GM12801 (cell line): ENCODE measurements around the gene RRAD.

Experiments
- CTCF ChIP-seq: IDR thresholded peaks from one replicate; pipeline ENCODE4 v1.5.1; 2011; ENCODE audit warnings: control low read depth; ENCODE audit not compliant: insufficient read length; ENCODE audit errors: extremely low read depth

Gene RRAD

GRCh38 chr16:66899945-66900710, 25.2 kb downstream of the RRAD start:
- no peak for TF ChIP-seq CTCF

DNA sequence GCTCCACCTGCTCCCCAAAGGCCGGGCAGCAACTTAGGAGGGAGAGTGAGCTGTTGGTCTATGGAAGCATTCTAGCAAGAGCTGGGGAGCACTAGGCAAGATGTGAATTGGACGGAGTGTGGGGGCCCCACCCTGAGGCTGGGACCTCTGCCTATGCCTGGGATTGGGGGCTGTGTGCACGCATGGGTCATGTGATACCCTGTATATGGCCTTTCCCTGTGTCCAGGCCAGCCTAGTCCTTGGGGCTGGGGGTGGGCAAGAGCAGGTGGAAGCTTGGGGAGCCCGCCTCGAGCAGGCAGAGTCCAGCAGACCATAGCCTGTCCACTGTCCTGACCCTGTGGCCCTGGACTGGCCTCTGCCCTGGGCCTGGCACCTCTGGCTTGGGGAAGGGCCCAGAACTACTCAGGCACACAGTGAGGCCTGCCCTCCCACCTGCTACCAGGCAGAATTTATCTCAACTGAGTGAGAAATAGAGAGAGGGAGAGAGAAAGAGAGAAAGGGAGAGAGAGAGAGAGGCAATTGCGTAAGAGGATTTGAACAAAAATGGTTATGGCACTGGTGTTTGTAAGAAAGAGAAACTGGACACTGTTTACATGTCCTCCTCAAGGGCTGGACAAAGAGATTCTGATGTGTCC, 25.9 kb downstream of the RRAD start:
- TF ChIP-seq CTCF: no peak

- no peak for TF ChIP-seq CTCF
Observed at GRCh38 chr16:66898933-66899309, 26.4 kb downstream of the RRAD start.

DNA sequence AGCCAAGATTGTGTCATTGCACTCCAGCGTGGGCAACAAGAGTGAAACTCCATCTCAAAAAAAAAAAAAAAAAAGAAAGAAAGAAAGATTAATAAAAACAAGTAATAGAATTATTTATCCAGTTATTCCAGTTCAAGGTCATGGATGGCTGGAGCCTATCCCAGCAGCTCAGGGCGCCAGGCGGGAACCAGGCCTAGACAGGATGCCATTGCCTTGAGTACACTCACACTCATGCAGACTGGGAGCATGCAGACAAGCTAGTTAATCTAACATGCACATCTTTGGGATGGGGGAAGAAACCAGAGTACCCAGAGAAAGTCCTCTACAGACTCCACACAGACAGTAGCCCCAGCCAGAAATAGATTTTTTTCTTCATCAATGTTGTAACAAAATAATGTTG, 27.1 kb downstream of the RRAD start:
- TF ChIP-seq CTCF: no peak

DNA sequence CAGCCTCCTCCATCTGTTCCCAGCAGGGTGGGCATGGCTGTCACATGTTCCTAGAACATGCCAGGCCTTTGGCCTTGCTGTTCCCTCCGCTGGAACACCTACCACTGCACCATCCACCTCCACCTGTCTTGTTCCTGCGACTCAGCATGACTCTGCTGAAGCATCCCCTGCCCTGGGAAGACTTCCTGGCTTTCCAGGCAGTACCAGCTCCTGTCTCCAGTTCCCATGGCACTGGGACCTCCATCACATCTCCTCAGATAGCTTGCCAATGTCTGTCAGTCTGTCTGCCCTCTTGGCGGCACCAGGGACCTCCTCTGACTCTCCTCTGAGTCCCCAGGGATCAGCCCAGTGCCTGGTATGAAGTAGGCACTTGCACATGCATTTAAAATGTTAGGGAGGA, 29.3 kb downstream of the RRAD start:
- no peak for TF ChIP-seq CTCF

- no peak for TF ChIP-seq CTCF
Observed at GRCh38 chr16:66895689-66895979, 29.7 kb downstream of the RRAD start.

DNA sequence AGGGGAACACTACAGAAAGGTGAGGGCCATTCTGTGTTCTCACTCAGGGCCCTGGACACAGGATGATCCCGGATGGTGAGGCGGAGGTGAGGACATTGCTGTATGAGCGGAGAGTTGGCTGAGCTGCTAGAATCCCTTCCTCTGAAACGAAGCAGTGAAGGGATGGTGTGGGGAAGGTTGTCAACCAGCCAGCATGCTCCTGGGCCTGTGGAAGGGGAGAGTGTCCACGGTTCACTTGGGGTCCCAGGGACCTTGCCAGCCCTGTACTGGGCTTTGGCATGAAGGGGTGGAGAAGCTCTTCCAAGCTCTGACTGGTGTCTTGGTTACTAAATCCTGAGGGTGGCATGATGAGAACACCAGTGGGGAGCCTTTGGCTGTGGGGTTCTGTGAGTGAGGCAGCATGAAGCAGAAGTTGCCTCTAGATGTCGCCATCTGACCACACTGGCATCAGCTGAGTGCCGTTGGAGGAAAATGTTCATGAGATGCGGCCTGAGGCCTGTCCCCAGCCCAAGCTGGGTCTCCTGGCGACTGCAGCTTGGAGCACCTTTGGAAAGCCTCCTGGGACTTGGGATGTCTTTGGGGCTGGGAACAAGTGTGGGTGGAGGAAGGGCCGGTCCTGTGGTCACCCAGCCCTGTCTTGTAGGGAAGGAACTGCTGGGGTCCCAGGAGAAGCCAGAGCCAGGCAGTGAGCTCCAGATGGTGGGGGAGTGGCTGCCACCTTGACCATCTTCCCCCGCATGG, 30.2 kb downstream of the RRAD start:
- peak; percentile 71 for TF ChIP-seq CTCF
